Stimulated activated CD4-positive, alpha-beta T cell treated with anti-CD3 and anti-CD28 coated beads, Interleukin-12 subunit alpha, Interleukin-12 subunit beta, amount 100 ng/mL, for 24 hours (primary cell): ENCODE measurements around the gene CREB1.
"Not testable (repeated sequence)": the region's sequence is repeated elsewhere in the genome, so short reads cannot be mapped to it uniquely, and the experiment has no call there.

Experiments
- DNase-seq, 2 experiments: peaks; one replicate each; pipeline ENCODE4 v3.0.0-alpha.2; 2020; ENCODE audit warnings: low read depth in 2 of 2

Gene CREB1

GRCh38 chr2:207617011-207617671 is 87.4 kb downstream of the CREB1 start:
- no peak for DNase-seq

- no peak for DNase-seq
Observed at GRCh38 chr2:207619764-207620203, 90.0 kb downstream of the CREB1 start.

- no peak for DNase-seq
Observed at GRCh38 chr2:207621501-207622039, 91.8 kb downstream of the CREB1 start.

GRCh38 chr2:207624185-207625013 is 94.6 kb downstream of the CREB1 start:
- peak; percentile 36 to 56 for DNase-seq

DNA sequence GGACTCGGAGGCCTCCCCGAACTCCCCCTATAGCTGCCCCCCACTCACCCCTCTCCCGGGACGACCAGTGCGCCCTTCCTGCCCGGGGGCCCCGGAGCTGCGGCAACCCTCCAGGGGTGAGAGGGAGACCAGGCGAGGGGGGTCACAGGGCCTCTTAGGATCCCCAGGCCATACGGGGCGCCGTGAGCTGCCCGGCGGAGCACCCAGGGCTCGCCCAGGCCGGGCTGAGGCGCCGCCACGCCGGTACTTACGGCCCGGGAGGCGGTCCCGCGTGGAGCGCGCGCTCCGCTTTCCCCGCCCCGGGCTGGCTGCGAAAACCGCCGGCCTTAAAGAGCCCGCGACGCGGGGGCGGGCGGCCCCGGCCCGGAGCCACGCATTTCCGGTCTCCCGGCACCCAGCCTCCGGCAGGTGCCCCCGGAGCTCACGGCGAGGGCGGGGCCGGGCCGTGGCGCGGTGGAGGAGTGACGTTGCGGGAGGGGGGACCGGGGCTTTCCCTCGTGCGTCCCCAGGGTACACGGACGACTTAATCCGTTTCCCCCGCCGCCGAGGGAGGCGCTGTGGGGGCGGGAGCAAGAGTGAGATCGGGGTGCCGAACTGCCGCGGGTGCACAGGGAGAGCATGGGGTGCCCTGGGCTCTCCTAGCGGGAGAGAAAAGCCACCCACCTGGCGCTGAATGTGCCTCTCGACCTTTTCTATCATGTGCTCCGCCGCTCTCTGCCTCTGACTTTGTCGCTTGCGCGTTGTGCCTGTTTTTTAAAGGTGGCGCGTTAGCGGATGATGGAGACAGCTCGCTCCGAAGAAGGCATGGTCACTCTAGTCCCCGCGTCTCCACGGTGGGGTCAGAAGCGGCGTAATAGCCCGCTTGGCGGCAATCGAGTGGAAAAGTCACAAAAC is 95.5 kb downstream of the CREB1 start, which contains the start of gene METTL21A:
METTL21A (minus strand) TSS at position 381 of the 894 bp plus-strand sequence. CDS start 1,019 bp downstream, outside the sequence.
- peak; percentile 88 to 91 for DNase-seq

GRCh38 chr2:207629553-207629952 is 99.8 kb downstream of the CREB1 start:
- no peak for DNase-seq

DNA sequence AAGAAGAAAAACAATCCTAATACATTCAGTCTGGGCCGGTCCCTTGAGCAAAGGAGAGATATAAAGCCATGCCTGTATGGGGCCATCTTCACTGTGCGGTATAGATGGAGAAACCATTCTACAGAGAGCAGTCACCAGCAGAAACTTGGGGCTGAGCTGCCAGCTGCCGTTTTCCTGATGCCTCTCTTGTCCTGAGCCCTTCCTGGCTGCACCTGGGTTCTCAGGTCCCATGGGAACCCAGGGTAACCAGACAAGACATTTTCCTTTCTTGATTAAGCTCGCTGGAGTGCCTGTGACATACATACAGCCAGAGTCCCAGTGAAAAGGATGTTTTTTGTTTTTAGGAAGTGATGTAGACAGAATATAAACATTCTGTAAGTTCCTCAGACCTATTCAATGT is 100.7 kb downstream of the CREB1 start:
- no peak for DNase-seq

DNA sequence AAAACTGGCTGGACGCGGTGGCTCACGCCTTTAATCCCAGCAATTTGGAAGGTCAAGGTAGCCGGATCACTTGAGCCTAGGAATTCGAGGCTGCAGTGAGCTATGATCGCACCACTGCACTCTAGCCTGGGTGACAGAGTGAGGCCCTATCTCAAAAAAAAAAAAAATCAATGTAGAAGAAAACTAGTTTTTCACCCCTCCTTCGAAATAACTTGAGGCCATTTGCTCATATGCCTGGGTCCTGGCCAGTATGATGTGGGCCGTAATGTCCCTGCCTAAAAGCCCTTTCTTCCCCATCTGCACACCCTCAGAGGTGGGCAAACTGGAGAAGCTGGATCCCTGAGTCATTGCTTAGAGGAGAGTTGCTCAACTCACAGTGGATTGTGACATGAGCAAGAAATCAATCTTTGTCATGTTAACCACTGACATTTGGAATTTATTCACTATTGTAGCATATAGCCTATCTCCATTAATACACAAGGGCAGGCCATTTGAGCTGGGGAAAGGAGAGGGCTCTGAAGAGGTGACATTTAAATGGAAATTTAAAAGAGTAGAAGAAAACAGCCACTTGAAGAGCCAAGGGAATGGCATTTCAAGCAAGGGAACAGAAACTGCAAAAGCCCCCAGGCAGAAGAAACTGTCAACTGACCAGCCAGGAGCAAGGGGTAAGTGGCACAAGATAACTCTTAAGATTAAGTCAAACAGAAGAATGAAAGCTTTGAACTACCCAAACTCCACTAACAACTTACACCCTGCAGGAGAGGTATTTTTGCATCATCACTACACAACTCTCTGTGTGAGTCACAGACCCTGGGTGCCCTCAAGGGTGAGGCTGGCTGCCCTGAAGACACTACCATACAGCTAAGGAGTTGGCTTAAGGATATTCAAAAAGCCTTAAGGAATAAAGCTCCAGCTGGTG is 103.1 kb downstream of the CREB1 start:
- DNase-seq: no peak

DNA sequence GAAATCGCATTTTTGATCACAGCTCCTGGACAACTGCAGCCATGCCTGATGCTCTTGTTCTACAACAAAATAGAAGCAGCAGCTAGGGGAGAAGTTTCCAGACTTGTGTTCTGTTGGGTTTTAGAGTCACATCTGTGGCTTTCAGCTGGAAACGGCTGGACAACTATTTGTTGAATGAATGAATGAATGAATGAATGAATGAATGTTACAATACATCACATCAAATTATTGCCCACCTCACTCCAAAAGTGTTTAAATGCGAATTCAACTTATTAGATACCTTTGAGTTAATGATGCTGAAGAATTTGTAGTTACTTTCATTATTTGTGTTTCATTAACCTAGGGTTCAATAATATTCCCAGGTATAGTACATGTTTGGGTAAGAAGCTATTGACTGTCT is 103.9 kb downstream of the CREB1 start:
- DNase-seq: no peak

GRCh38 chr2:207635468-207636200 is 105.9 kb downstream of the CREB1 start:
- no peak for DNase-seq

GRCh38 chr2:207639288-207639687 is 109.5 kb downstream of the CREB1 start:
- DNase-seq: not testable (repeated sequence)

DNA sequence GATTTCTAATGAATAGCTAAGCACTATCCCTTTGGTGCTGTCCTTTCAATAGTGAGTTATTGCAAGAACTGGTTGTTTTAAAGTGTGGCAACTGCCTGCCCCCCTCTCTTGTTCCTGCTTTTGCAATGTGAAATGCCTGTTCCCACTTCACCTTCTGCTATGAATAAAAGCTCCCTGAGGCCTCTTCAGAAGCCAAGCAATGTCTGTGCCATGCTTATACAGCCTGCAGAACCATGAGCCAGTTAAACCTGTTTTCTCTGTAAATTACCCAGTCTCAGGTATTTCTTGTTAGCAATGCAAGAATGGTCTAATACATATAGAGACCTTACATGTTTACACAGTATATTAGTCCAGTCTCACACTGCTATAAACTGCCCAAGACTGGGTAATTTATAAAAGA is 110.4 kb downstream of the CREB1 start:
- DNase-seq: no peak

DNA sequence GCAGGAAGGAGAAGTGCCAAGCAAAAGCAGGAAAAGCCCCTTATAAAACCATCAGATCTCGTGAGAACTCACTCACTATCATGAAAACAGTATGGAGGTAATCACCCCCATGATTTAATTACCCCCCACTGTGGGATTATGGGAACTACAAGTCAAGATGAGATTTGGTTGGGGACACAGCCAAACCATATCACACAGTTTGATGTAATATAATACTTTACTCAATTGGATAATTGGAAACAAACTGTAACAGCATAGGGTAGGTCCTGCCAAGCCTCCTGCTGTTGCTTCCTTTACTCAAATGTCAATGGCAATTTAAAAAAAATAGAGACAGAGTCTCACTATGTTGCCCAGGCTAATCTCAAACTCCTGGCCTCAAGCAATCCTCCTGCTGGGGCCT is 110.9 kb downstream of the CREB1 start:
- no peak for DNase-seq

- no peak for DNase-seq
Observed at GRCh38 chr2:207643892-207644291, 114.1 kb downstream of the CREB1 start.

DNA sequence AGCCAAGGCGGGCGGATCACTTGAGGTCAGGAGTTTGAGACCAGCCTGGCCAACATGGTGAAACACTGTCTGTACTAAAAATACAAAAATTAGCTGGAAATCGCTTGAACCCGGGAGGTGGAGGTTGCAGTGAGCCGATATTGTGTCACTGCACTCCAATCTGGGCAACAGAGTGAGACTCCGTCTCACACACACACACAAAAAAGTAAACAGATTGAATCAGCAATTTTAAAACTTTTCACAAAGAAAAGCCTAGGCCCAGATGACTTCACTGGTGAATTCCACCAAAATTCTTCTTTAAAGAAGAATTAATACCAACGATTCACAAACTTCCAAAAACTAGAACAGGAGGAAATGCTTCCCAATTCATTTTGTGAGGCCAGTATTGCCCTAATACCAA is 116.8 kb downstream of the CREB1 start:
- not testable (repeated sequence) for DNase-seq
